H9 (cell line): ENCODE data around the gene PRKAG2. TPM values are rescaled to one million over a fixed set of nuclear protein-coding genes. Genes with fewer than 3 reads are reported as not detected.

Experiments
- DNase-seq: peaks from one replicate; pipeline ENCODE4 v3.0.0-alpha.2; 2017
- H2AFZ ChIP-seq: one replicate; pipeline ENCODE4 v1.6.1; 2013; ENCODE audit warnings: mild to moderate bottlenecking, low read length, control low read depth, moderate library complexity
- H2AK5ac ChIP-seq: 2 replicates; pipeline ENCODE4 v1.6.1; 2013; ENCODE audit warnings: low read length, control low read depth, mixed read lengths; ENCODE audit not compliant: insufficient read length
- H2BK120ac ChIP-seq: one replicate; pipeline ENCODE4 v1.6.1; 2013; ENCODE audit warnings: low read depth, mild to moderate bottlenecking, low read length, control low read depth, inconsistent platforms; ENCODE audit not compliant: poor library complexity, severe bottlenecking
- H2BK12ac ChIP-seq: 2 replicates; pipeline ENCODE4 v1.6.1; 2013; ENCODE audit warnings: low read length, control low read depth, mixed read lengths, low read depth; ENCODE audit not compliant: insufficient read length
- H2BK15ac ChIP-seq: 2 replicates; pipeline ENCODE4 v1.6.1; 2013; ENCODE audit warnings: low read depth, low read length, control low read depth
- H2BK20ac ChIP-seq: one replicate; pipeline ENCODE4 v1.6.1; 2013; ENCODE audit warnings: low read depth, mild to moderate bottlenecking, low read length, control low read depth, inconsistent platforms; ENCODE audit not compliant: poor library complexity, severe bottlenecking
- H2BK5ac ChIP-seq: 2 replicates; pipeline ENCODE4 v1.6.1; 2013; ENCODE audit warnings: low read length, control low read depth, mixed read lengths; ENCODE audit not compliant: insufficient read length
- H3K14ac ChIP-seq: 2 replicates; pipeline ENCODE4 v1.6.1; 2013; ENCODE audit warnings: low read length, control low read depth; ENCODE audit not compliant: insufficient read depth
- H3K18ac ChIP-seq: 2 replicates; pipeline ENCODE4 v1.6.1; 2013; ENCODE audit warnings: low read depth, mild to moderate bottlenecking, mixed read lengths, low read length, control low read depth; ENCODE audit not compliant: insufficient read length
- H3K23ac ChIP-seq: 2 replicates; pipeline ENCODE4 v1.6.1; 2013; ENCODE audit warnings: low read length, control low read depth, mixed read lengths, low read depth; ENCODE audit not compliant: insufficient read length
- H3K23me2 ChIP-seq: 2 replicates; pipeline ENCODE4 v1.6.1; 2013; ENCODE audit warnings: low read depth, mild to moderate bottlenecking, mixed read lengths, low read length, control low read depth; ENCODE audit not compliant: insufficient read length, poor library complexity, severe bottlenecking
- H3K27ac ChIP-seq: 2 replicates; pipeline ENCODE4 v1.5.1; 2013; ENCODE audit warnings: low read length, control low read depth, mixed read lengths, low read depth; ENCODE audit not compliant: insufficient read length
- H3K27me3 ChIP-seq: 2 replicates; pipeline ENCODE4 v1.6.1; 2013; ENCODE audit warnings: low read length, control low read depth, inconsistent platforms; ENCODE audit not compliant: insufficient read depth
- H3K4ac ChIP-seq: 2 replicates; pipeline ENCODE4 v1.6.1; 2013; ENCODE audit warnings: low read depth, mild to moderate bottlenecking, control low read depth, inconsistent platforms, low read length, moderate library complexity
- H3K4me1 ChIP-seq: 2 replicates; pipeline ENCODE4 v1.6.1; 2013; ENCODE audit warnings: low read length, control low read depth, inconsistent platforms; ENCODE audit not compliant: insufficient read depth
- H3K4me2 ChIP-seq: 2 replicates; pipeline ENCODE4 v1.6.1; 2013; ENCODE audit warnings: low read length, control low read depth, mixed read lengths; ENCODE audit not compliant: insufficient read length, insufficient read depth
- H3K56ac ChIP-seq: 2 replicates; pipeline ENCODE4 v1.6.1; 2013; ENCODE audit warnings: low read depth, mild to moderate bottlenecking, mixed read lengths, low read length, control low read depth; ENCODE audit not compliant: insufficient read length
- H3K79me1 ChIP-seq: 2 replicates; pipeline ENCODE4 v1.6.1; 2013; ENCODE audit warnings: low read depth, mild to moderate bottlenecking, moderate library complexity, low read length, control low read depth, inconsistent platforms; ENCODE audit not compliant: insufficient read depth, poor library complexity, severe bottlenecking
- H3K79me2 ChIP-seq: 2 replicates; pipeline ENCODE4 v1.6.1; 2013; ENCODE audit warnings: low read length, control low read depth, inconsistent platforms; ENCODE audit not compliant: insufficient read depth
- H3K9ac ChIP-seq: 2 replicates; pipeline ENCODE4 v1.6.1; 2013; ENCODE audit warnings: low read length, control low read depth, mixed read lengths; ENCODE audit not compliant: insufficient read length; ENCODE audit errors: extremely low read depth
- H3K9me3 ChIP-seq: one replicate; pipeline ENCODE4 v1.6.1; 2013; ENCODE audit warnings: low read depth, low read length, inconsistent platforms; ENCODE audit not compliant: control insufficient read depth
- H3T11ph ChIP-seq: one replicate; pipeline ENCODE4 v1.6.1; 2013; ENCODE audit warnings: mild to moderate bottlenecking, low read length, control low read depth, inconsistent platforms
- H4K20me1 ChIP-seq: one replicate; pipeline ENCODE4 v1.6.1; 2013; ENCODE audit not compliant: control insufficient read depth, insufficient read length, insufficient read depth
- H4K5ac ChIP-seq: 2 replicates; pipeline ENCODE4 v1.6.1; 2013; ENCODE audit warnings: low read depth, mild to moderate bottlenecking, mixed read lengths, low read length, control low read depth; ENCODE audit not compliant: insufficient read length
- H4K8ac ChIP-seq: replicated peaks from 2 replicates; pipeline ENCODE4 v1.6.1; 2013; ENCODE audit warnings: low read length, control low read depth, mixed read lengths, low read depth; ENCODE audit not compliant: insufficient read length
- H4K91ac ChIP-seq: 2 replicates; pipeline ENCODE4 v1.6.1; 2013; ENCODE audit warnings: low read depth, mild to moderate bottlenecking, moderate library complexity, mixed read lengths, low read length, control low read depth; ENCODE audit not compliant: insufficient read length
- H3K27ac Mint-ChIP-seq, 3 experiments: 2 replicates in 2 of 3; 3 replicates in 1 of 3; pipeline ENCODE4 v1.8.0; 2020 to 2021; ENCODE audit warnings: mixed read lengths in 3 of 3, mild to moderate bottlenecking in 1 of 3, moderate library complexity in 1 of 3
- H3K27me3 Mint-ChIP-seq: 2 replicates; pipeline ENCODE4 v1.8.0; 2021; ENCODE audit warnings: low read depth, mild to moderate bottlenecking, moderate library complexity, mixed read lengths
- H3K36me3 Mint-ChIP-seq, 3 experiments: 2 replicates in 2 of 3; 3 replicates in 1 of 3; pipeline ENCODE4 v1.8.0; 2020 to 2021; ENCODE audit warnings: low read depth in 3 of 3, mixed read lengths in 3 of 3; ENCODE audit not compliant: insufficient read depth in 1 of 3
- H3K4me1 Mint-ChIP-seq, 2 experiments: 2 replicates each; pipeline ENCODE4 v1.8.0; 2020; ENCODE audit warnings: mixed read lengths in 2 of 2
- H3K4me3 Mint-ChIP-seq, 2 experiments: 2 replicates in 1 of 2; 3 replicates in 1 of 2; pipeline ENCODE4 v1.8.0; 2020 to 2021; ENCODE audit warnings: mild to moderate bottlenecking in 2 of 2, mixed read lengths in 2 of 2, moderate library complexity in 1 of 2
- H3K9me3 Mint-ChIP-seq, 2 experiments: 2 replicates in 1 of 2; 3 replicates in 1 of 2; pipeline ENCODE4 v1.8.0; 2020; ENCODE audit warnings: mild to moderate bottlenecking in 2 of 2, mixed read lengths in 2 of 2, moderate library complexity in 1 of 2
- WGBS: extraction: QIAGEN DNeasy Blood & Tissue Kit; methylation state at CpG from one replicate; pipeline ENCODE4 v1.1.7; 2013; ENCODE audit warnings: missing lambda C conversion rate, low lambda C conversion rate, mixed read lengths; ENCODE audit not compliant: insufficient read length; ENCODE audit errors: extremely low coverage; 5-methylcytosine and 5-hydroxymethylcytosine counted together
- total RNA-seq: library from RNA; stranded (reverse); gene quantifications from 2 replicates; pipeline ENCODE4 v1.2.1, GENCODE V29; 2021
- TF ChIP-seq, protein P1 (sequence below): fragments of 200-600 bp; sonication (generic); conservative IDR thresholded peaks from 3 replicates; pipeline ENCODE4 v1.8.0; 2021; ENCODE audit warnings: antibody characterized with exemption, mild to moderate bottlenecking

The PRKAG2 gene
- total RNA-seq, 1 experiment from 2014 or later, result 11.8 TPM

GRCh38 chr7:151559557-151560183 lies 317.2 kb downstream of the PRKAG2 start:
- no peak overlapping the region for H3K4ac ChIP-seq
- H4K5ac ChIP-seq, result no peak overlapping the region
- no peaks in the 10 kb centered on the region for H3K79me1 ChIP-seq
- no peak overlapping the region for H3K23ac ChIP-seq
- H2AK5ac ChIP-seq, result no peak overlapping the region
- Mint-ChIP-seq H3K27me3 (no peaks in the 10 kb centered on the region), H3K36me3 (peaks cover 0 to 5% (median 0%) of the 10 kb centered on the region in 3 experiments; a peak in 2 of 7 replicates), H3K9me3 (no peaks in the 10 kb centered on the region), H3K4me1 (no peaks in the 10 kb centered on the region), H3K4me3 (no peak overlapping the region; a peak in 1 of 5 replicates), H3K27ac (no peak overlapping the region)
- H3K9me3 ChIP-seq, result no peaks in the 10 kb centered on the region
- H3K4me1 ChIP-seq, result no peaks in the 10 kb centered on the region
- H2BK20ac ChIP-seq, result no peak overlapping the region
- TF ChIP-seq, protein P1, sequence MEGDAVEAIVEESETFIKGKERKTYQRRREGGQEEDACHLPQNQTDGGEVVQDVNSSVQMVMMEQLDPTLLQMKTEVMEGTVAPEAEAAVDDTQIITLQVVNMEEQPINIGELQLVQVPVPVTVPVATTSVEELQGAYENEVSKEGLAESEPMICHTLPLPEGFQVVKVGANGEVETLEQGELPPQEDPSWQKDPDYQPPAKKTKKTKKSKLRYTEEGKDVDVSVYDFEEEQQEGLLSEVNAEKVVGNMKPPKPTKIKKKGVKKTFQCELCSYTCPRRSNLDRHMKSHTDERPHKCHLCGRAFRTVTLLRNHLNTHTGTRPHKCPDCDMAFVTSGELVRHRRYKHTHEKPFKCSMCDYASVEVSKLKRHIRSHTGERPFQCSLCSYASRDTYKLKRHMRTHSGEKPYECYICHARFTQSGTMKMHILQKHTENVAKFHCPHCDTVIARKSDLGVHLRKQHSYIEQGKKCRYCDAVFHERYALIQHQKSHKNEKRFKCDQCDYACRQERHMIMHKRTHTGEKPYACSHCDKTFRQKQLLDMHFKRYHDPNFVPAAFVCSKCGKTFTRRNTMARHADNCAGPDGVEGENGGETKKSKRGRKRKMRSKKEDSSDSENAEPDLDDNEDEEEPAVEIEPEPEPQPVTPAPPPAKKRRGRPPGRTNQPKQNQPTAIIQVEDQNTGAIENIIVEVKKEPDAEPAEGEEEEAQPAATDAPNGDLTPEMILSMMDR, result no peak
- H3T11ph ChIP-seq, result no peak overlapping the region
- no peak overlapping the region for H4K91ac ChIP-seq
- no peak overlapping the region for H4K8ac ChIP-seq
- H3K14ac ChIP-seq, result no peak overlapping the region
- no peak overlapping the region for H2AFZ ChIP-seq
- H3K4me2 ChIP-seq, result no peak overlapping the region
- H3K18ac ChIP-seq, result no peak overlapping the region
- H2BK5ac ChIP-seq, result no peak overlapping the region
- H2BK12ac ChIP-seq, result no peak overlapping the region
- no peaks in the 10 kb centered on the region for H3K23me2 ChIP-seq
- WGBS, result no CpG with 5 or more reads among the region's 5 CpGs
- H3K79me2 ChIP-seq, result no peaks in the 10 kb centered on the region
- H2BK120ac ChIP-seq, result no peak overlapping the region
- no peaks in the 10 kb centered on the region for H3K27me3 ChIP-seq
- no peak overlapping the region for H2BK15ac ChIP-seq
- DNase-seq, result no peak
- no peaks in the 10 kb centered on the region for H4K20me1 ChIP-seq
- no peak overlapping the region for H3K27ac ChIP-seq
- H3K56ac ChIP-seq, result no peak overlapping the region
- H3K9ac ChIP-seq, result no peak overlapping the region
